Mesothelial cell of epicardium (in vitro differentiated cells): ENCODE measurements around the gene ATP4A. TPM values are rescaled to one million over a fixed set of nuclear protein-coding genes. Genes with fewer than 3 reads are reported as not detected.

ENCODE experiments used
- DNase-seq, 2 experiments: peaks; one replicate each; pipeline ENCODE4 v3.0.0; 2021; ENCODE audit warnings: low spot score in 2 of 2; ENCODE audit not compliant: unreplicated experiment in 2 of 2
- H3K27ac Mint-ChIP-seq: 2 replicates; pipeline ENCODE4 v1.8.0; 2021; ENCODE audit warnings: mixed read lengths
- H3K27me3 Mint-ChIP-seq: 2 replicates; pipeline ENCODE4 v1.8.0; 2021; ENCODE audit warnings: low read depth, mixed read lengths
- H3K36me3 Mint-ChIP-seq: 2 replicates; pipeline ENCODE4 v1.8.0; 2021; ENCODE audit warnings: mixed read lengths
- H3K4me1 Mint-ChIP-seq: 2 replicates; pipeline ENCODE4 v1.8.0; 2021; ENCODE audit warnings: mixed read lengths
- H3K4me3 Mint-ChIP-seq: 2 replicates; pipeline ENCODE4 v1.8.0; 2021; ENCODE audit warnings: mild to moderate bottlenecking, moderate library complexity, mixed read lengths
- H3K9me3 Mint-ChIP-seq: 2 replicates; pipeline ENCODE4 v1.8.0; 2021; ENCODE audit warnings: mixed read lengths
- total RNA-seq: library from RNA; stranded (reverse); gene quantifications from 3 replicates; pipeline ENCODE4 v1.2.1, GENCODE V29; 2021
- TF ChIP-seq, protein P1 (sequence below): fragments of 200-600 bp; sonication (generic); IDR thresholded peaks from one replicate; pipeline ENCODE4 v1.5.0; 2021; ENCODE audit warnings: antibody characterized with exemption; ENCODE audit not compliant: unreplicated experiment

Gene ATP4A
- total RNA-seq, 1 donor from 2014 or later = 0.11 TPM

GRCh38 chr19:35514282-35514809, 49.1 kb downstream of the ATP4A start:
- Mint-ChIP-seq H3K27ac (no peak overlapping the region), H3K9me3 (no peaks in the 10 kb centered on the region), H3K36me3 (no peaks in the 10 kb centered on the region), H3K27me3 (peaks cover 27% of the 10 kb centered on the region), H3K4me3 (no peak overlapping the region), H3K4me1 (peaks cover 4% of the 10 kb centered on the region)
- TF ChIP-seq, protein P1, sequence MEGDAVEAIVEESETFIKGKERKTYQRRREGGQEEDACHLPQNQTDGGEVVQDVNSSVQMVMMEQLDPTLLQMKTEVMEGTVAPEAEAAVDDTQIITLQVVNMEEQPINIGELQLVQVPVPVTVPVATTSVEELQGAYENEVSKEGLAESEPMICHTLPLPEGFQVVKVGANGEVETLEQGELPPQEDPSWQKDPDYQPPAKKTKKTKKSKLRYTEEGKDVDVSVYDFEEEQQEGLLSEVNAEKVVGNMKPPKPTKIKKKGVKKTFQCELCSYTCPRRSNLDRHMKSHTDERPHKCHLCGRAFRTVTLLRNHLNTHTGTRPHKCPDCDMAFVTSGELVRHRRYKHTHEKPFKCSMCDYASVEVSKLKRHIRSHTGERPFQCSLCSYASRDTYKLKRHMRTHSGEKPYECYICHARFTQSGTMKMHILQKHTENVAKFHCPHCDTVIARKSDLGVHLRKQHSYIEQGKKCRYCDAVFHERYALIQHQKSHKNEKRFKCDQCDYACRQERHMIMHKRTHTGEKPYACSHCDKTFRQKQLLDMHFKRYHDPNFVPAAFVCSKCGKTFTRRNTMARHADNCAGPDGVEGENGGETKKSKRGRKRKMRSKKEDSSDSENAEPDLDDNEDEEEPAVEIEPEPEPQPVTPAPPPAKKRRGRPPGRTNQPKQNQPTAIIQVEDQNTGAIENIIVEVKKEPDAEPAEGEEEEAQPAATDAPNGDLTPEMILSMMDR = no peak
- DNase-seq = no peak

DNA sequence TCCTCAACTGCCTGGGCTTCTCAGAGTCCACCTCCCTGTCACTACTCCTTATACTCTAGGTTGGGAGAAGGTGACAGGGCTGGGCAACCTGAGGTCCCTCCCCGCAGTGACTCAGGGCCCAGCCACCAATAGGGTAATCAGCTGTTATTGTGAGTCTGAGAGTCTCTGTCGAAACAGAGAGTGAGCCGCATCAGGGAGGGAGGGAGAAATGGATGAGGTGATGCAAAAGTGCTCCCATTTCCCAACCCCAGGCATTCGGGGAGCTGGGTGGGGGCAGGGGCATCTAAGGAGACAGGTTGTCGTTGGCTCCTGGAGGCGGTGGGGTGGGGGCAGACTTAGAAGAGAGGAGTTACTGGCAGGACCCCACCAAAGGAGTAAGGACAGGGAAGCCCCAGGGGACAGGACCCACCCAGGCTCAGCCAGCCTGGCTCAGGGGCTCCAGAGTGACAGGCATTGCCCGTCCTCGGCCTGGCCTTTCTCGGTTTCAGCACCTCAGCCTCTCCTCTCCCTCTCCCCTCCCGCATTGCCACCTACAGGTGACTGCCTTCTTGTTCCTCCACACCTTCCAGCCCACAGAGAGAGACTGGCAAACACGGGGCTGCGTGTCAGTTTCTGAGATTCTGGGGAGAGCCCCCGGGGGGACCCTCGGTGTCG, 49.7 kb downstream of the ATP4A start, which contains the start of gene DMKN:
Gene DMKN (minus strand): TSS at position 22 of the 654 bp plus-strand sequence. CDS start 174 bp downstream, outside the sequence.
- DNase-seq = no peak
- peaks cover 26% of the 10 kb centered on the region for H3K27me3 Mint-ChIP-seq

GRCh38 chr19:35512831-35513627, 50.4 kb downstream of the ATP4A start:
- Mint-ChIP-seq H3K27me3 (peaks cover 26% of the 10 kb centered on the region), H3K36me3 (no peaks in the 10 kb centered on the region), H3K4me1 (peaks cover 14% of the 10 kb centered on the region), H3K9me3 (no peaks in the 10 kb centered on the region), H3K4me3 (no peak overlapping the region), H3K27ac (no peak overlapping the region)
- TF ChIP-seq, protein P1 = no peak
- no peak for DNase-seq

More for the DNA sequence above, 49.7 kb downstream of the ATP4A start, which contains the start of gene DMKN:
- H3K4me1 Mint-ChIP-seq = peaks cover 7% of the 10 kb centered on the region
- H3K27ac Mint-ChIP-seq = no peak within 1 kb of the TSS
- H3K36me3 Mint-ChIP-seq = no peaks in the 10 kb centered on the region
- H3K9me3 Mint-ChIP-seq = no peaks in the 10 kb centered on the region
- TF ChIP-seq, protein P1 = no peak
- no peak within 1 kb of the TSS for H3K4me3 Mint-ChIP-seq

- Mint-ChIP-seq H3K4me3 (peak overlapping the region; percentile 24), H3K27me3 (peaks cover 26% of the 10 kb centered on the region), H3K36me3 (no peaks in the 10 kb centered on the region), H3K27ac (no peak overlapping the region), H3K9me3 (no peaks in the 10 kb centered on the region), H3K4me1 (peaks cover 15% of the 10 kb centered on the region)
- TF ChIP-seq, protein P1 = no peak
- DNase-seq = no peak
Measured at GRCh38 chr19:35511337-35511736, 52.1 kb downstream of the ATP4A start.

DNA sequence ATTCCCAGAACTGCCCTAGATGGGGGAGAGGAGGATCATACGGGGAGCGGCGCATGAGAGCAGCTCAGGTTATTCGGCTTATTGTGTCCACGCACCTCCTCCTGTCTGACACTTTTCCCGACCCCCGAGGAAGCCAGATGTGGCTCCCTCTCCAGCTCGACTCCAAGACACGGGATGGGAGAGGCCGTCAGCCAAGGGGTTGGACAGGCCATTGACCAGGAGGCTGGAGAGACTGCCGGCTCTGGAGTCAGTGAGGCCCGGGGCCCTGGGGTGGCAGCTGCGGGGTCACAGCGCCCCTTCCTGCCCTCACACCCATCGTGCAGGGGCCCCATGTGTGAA, 52.9 kb downstream of the ATP4A start:
- peak overlapping the region; percentile 97 for H3K4me3 Mint-ChIP-seq
- no peak for DNase-seq
- TF ChIP-seq, protein P1 = peak; percentile 53
- H3K4me1 Mint-ChIP-seq = peaks cover 15% of the 10 kb centered on the region
- no peaks in the 10 kb centered on the region for H3K9me3 Mint-ChIP-seq
- H3K36me3 Mint-ChIP-seq = peaks cover 2% of the 10 kb centered on the region
- H3K27ac Mint-ChIP-seq = peak overlapping the region; percentile 98
- peaks cover 26% of the 10 kb centered on the region for H3K27me3 Mint-ChIP-seq
